Measurements from ENCODE around the gene GALNTL6.

DNA sequence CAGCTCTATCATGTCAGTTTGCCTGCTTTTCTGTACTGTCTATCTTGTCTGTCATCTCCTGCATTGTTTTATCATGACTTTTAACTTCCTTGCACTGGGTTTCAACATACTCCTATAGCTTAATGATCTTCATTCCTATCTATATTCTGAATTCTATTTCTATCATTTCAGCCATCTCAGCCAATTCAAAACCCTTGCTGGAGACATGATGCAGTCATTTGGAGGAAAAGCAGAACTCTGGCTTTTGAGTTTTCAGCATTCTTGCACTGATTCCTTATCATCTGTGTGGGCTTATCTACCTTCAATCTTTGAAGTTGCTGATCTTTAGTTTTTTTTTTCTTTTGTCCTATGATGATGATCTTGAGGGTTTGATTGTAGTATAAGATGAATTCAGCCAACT lies 861.6 kb downstream of the GALNTL6 start:
- TF ChIP-seq, protein P1, sequence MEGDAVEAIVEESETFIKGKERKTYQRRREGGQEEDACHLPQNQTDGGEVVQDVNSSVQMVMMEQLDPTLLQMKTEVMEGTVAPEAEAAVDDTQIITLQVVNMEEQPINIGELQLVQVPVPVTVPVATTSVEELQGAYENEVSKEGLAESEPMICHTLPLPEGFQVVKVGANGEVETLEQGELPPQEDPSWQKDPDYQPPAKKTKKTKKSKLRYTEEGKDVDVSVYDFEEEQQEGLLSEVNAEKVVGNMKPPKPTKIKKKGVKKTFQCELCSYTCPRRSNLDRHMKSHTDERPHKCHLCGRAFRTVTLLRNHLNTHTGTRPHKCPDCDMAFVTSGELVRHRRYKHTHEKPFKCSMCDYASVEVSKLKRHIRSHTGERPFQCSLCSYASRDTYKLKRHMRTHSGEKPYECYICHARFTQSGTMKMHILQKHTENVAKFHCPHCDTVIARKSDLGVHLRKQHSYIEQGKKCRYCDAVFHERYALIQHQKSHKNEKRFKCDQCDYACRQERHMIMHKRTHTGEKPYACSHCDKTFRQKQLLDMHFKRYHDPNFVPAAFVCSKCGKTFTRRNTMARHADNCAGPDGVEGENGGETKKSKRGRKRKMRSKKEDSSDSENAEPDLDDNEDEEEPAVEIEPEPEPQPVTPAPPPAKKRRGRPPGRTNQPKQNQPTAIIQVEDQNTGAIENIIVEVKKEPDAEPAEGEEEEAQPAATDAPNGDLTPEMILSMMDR (IDR thresholded peaks at IDR 0.05): no peak
- TF ChIP-seq POLR2A (IDR thresholded peaks at IDR 0.05): no peak

Data from lower leg skin (tissue), 3 donors.